Endothelial cell of umbilical vein (primary cell): ENCODE data around the gene SPINK5.

Source experiments
- EZH2 ChIP-seq: IDR thresholded peaks from 2 replicates; pipeline ENCODE4 v1.6.1; 2012; ENCODE audit warnings: borderline replicate concordance, low read depth, mild to moderate bottlenecking, moderate library complexity, low read length, inconsistent platforms; ENCODE audit not compliant: severe bottlenecking
- JUN ChIP-seq: IDR thresholded peaks from 2 replicates; pipeline ENCODE4 v1.6.1; 2011; ENCODE audit warnings: borderline replicate concordance, low read depth; ENCODE audit not compliant: insufficient read length, insufficient read depth
- POLR2A ChIP-seq: IDR thresholded peaks from 2 replicates; pipeline ENCODE4 v1.6.1; 2012; ENCODE audit warnings: low read depth, mild to moderate bottlenecking, control low read depth, low read length
- TF ChIP-seq, protein P1 (sequence below), 2 donors: IDR thresholded peaks; 1 replicate in 1 of 2; 2 replicates in 1 of 2; pipeline ENCODE4 v1.5.1; 2011; ENCODE audit warnings: low read length in 2 of 2, mild to moderate bottlenecking in 2 of 2, moderate library complexity in 2 of 2, control low read depth in 1 of 2, inconsistent platforms in 1 of 2, low read depth in 1 of 2; ENCODE audit not compliant: insufficient read depth in 1 of 2; ENCODE audit errors: extremely low read depth in 1 of 2

GRCh38 chr5:148083203-148083602 is 19.4 kb downstream of the SPINK5 start:
- TF ChIP-seq, protein P1, sequence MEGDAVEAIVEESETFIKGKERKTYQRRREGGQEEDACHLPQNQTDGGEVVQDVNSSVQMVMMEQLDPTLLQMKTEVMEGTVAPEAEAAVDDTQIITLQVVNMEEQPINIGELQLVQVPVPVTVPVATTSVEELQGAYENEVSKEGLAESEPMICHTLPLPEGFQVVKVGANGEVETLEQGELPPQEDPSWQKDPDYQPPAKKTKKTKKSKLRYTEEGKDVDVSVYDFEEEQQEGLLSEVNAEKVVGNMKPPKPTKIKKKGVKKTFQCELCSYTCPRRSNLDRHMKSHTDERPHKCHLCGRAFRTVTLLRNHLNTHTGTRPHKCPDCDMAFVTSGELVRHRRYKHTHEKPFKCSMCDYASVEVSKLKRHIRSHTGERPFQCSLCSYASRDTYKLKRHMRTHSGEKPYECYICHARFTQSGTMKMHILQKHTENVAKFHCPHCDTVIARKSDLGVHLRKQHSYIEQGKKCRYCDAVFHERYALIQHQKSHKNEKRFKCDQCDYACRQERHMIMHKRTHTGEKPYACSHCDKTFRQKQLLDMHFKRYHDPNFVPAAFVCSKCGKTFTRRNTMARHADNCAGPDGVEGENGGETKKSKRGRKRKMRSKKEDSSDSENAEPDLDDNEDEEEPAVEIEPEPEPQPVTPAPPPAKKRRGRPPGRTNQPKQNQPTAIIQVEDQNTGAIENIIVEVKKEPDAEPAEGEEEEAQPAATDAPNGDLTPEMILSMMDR (IDR thresholded peaks at IDR 0.05; ENCODE audit: extremely low read depth in 1 of 2, insufficient read depth in 1 of 2, low read depth in 1 of 2, low read length in 2 of 2), result no peak
- TF ChIP-seq POLR2A (no peak), JUN (no peak), EZH2 (no peak)
